ENCODE measurements around the gene MTG2.

Gene MTG2

DNA sequence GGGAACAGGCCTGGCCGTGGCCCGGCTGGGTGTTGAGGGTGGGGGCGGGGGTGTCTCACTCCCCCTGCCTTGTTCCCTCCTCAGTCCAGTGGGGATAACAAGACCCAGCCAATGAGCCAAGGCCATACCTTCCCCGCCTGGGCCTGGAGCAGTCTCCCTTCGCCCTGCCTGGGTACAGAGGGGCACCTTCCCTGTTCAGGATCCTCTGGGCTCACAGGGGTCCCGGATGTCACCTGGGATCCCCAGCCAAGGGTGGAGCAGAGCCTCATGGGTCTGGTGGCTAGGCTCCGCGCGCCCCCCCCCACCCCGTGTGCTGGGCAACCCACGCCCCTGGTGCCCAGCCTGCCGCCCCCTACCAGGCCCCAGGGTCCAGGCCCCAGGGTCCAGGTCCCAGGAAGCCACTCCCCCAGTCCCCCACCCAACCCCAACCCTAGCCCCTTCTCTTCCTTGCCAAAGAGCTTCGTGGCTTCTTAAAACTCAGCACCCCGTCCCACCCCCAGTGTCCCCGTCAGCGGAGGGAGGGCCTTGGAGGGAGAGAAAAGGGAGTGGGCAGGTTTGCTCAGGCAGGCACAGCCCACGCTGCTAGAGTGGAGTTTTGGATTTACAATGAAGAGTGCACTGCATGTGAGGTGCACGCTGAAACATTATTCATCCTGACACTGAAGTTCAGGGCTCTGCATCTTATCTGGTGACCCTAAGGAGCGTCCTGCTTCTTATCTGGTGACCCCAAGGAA is 25.4 kb downstream of the MTG2 start:
- Mint-ChIP-seq H3K36me3 (ENCODE audit: low read depth) (peaks cover 22% of the 10 kb centered on the region), H3K27me3 (peaks cover 8% of the 10 kb centered on the region), H3K9me3 (no peaks in the 10 kb centered on the region), H3K4me1 (ENCODE audit: low read depth) (peaks cover 1% of the 10 kb centered on the region), H3K27ac (no peak overlapping the region), H3K4me3 (no peak overlapping the region)
- DNase-seq, result no peak

GRCh38 chr20:62208795-62209755 is 26.2 kb downstream of the MTG2 start:
- Mint-ChIP-seq H3K27me3 (peaks cover 11% of the 10 kb centered on the region), H3K9me3 (no peaks in the 10 kb centered on the region), H3K4me3 (no peak overlapping the region), H3K36me3 (ENCODE audit: low read depth) (peaks cover 17% of the 10 kb centered on the region), H3K4me1 (ENCODE audit: low read depth) (no peaks in the 10 kb centered on the region), H3K27ac (no peak overlapping the region)
- no peak for DNase-seq

DNA sequence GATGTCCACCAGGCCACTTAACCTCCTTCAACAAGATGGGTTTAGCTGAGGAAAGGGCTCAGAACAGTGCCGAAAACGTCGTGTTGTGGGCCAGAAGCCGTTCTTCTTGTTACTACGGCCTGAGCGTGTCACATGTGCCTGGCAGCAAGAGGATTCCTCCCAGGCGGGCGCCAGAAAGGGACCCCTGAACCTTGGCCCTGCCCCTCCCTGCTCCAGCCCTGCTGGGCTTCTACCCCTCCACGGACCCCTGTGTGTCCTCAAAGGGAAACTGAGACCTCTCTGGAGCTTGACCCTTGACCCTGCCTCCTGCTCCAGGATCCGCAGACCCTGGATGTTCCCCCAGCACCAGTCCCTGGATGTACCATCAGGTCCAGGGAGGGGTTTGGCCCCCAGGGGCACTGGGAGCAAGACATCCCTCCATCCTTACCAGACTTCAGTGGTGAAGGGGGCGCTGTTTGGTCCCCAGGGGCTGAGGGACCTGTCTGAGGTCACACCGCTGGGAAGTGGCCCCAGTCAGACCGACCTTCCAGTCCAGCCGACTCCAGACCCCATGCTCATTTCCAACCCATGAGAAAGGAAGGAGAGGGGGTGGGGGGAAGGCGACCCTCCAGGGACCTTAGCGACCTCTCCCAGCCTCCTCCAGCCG is 27.1 kb downstream of the MTG2 start:
- no peak for DNase-seq
- H3K27me3 Mint-ChIP-seq, result peaks cover 18% of the 10 kb centered on the region
- H3K9me3 Mint-ChIP-seq, result no peaks in the 10 kb centered on the region
- H3K4me3 Mint-ChIP-seq, result no peak overlapping the region
- H3K4me1 Mint-ChIP-seq (ENCODE audit: low read depth), result no peaks in the 10 kb centered on the region
- H3K27ac Mint-ChIP-seq, result no peak overlapping the region
- H3K36me3 Mint-ChIP-seq (ENCODE audit: low read depth), result peaks cover 17% of the 10 kb centered on the region

DNA sequence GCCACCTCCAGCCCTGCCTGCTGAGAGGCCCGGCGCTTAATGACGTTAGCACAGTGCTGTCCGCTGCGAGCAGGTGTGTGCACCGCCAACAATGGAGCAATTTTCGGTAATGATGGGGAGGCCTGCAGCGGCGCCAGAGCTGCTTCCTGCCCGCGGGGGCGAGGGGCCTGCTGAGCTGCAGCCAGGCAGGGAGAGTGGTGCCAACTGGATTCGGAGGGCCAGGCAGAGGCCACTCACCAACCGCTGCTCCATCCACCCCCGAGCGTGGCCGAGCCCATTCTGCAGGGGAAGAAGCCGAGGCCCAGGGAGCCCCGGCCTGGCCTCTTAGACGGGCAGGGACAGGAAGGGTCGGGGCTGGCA is 27.6 kb downstream of the MTG2 start:
- peaks cover 13% of the 10 kb centered on the region for H3K36me3 Mint-ChIP-seq (ENCODE audit: low read depth)
- no peaks in the 10 kb centered on the region for H3K9me3 Mint-ChIP-seq
- H3K27ac Mint-ChIP-seq, result no peak overlapping the region
- DNase-seq, result no peak
- H3K27me3 Mint-ChIP-seq, result peaks cover 18% of the 10 kb centered on the region
- no peak overlapping the region for H3K4me3 Mint-ChIP-seq
- no peaks in the 10 kb centered on the region for H3K4me1 Mint-ChIP-seq (ENCODE audit: low read depth)

- Mint-ChIP-seq H3K4me1 (ENCODE audit: low read depth) (no peaks in the 10 kb centered on the region), H3K27ac (no peak overlapping the region), H3K9me3 (no peaks in the 10 kb centered on the region), H3K27me3 (peaks cover 18% of the 10 kb centered on the region), H3K4me3 (no peak overlapping the region), H3K36me3 (ENCODE audit: low read depth) (peaks cover 6% of the 10 kb centered on the region)
- DNase-seq, result no peak
Observed at GRCh38 chr20:62211216-62211615, 28.4 kb downstream of the MTG2 start.

DNA sequence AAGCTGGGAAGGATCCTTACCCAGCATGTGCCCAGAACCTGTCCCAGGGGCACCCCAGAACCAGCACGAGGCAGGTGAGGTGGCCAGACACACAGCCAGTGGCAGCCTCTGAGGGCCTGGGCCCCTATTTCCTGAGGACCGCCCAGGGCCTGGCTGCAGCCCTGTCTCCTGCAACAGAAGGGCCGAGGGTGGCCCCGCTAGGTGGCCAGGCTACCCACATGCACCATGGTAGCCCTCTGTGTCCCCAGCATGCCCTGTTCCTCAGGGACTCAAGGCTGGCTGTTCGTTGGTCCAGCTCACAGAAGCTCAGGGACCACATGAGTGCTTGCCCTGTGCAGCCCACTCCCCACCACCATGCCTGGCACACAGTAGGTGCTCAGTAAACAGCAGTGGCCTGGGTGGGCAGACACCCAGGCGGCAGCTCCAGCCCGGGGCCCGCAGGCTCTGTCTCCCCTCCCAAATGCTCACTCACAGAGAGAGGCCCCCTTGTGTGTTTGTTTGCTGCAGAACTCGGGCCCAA is 29.0 kb downstream of the MTG2 start:
- H3K9me3 Mint-ChIP-seq, result no peaks in the 10 kb centered on the region
- H3K4me1 Mint-ChIP-seq (ENCODE audit: low read depth), result no peaks in the 10 kb centered on the region
- no peak overlapping the region for H3K27ac Mint-ChIP-seq
- no peak overlapping the region for H3K4me3 Mint-ChIP-seq
- H3K36me3 Mint-ChIP-seq (ENCODE audit: low read depth), result peaks cover 4% of the 10 kb centered on the region
- no peak for DNase-seq
- H3K27me3 Mint-ChIP-seq, result peaks cover 21% of the 10 kb centered on the region

DNA sequence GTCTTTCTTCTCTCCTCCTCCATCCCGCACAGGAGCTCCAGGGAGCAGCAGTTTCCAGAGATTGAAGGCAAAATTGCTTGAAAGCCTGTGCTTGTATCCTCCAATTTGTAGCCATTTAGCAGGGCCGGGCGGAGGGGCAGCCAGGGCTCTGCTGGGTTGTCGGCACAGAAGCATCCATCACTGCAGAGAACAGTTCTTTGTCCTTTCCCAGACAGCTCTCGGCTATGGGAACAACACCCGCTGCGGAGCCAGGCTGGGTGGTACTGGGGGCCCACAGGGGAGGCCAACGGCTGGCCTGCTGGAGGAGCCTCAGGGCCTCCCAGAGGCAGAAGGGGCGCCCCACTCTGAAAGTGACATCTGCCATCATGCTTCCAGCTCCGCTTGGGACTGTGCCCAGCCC is 29.5 kb downstream of the MTG2 start:
- H3K9me3 Mint-ChIP-seq, result no peaks in the 10 kb centered on the region
- H3K4me3 Mint-ChIP-seq, result no peak overlapping the region
- peaks cover 26% of the 10 kb centered on the region for H3K27me3 Mint-ChIP-seq
- no peak overlapping the region for H3K27ac Mint-ChIP-seq
- no peaks in the 10 kb centered on the region for H3K4me1 Mint-ChIP-seq (ENCODE audit: low read depth)
- peaks cover 2% of the 10 kb centered on the region for H3K36me3 Mint-ChIP-seq (ENCODE audit: low read depth)
- no peak for DNase-seq

GRCh38 chr20:62214067-62214466 is 31.2 kb downstream of the MTG2 start:
- DNase-seq, result no peak
- peaks cover 41% of the 10 kb centered on the region for H3K27me3 Mint-ChIP-seq
- no peak overlapping the region for H3K27ac Mint-ChIP-seq
- H3K36me3 Mint-ChIP-seq (ENCODE audit: low read depth), result no peaks in the 10 kb centered on the region
- no peaks in the 10 kb centered on the region for H3K9me3 Mint-ChIP-seq
- H3K4me1 Mint-ChIP-seq (ENCODE audit: low read depth), result peaks cover 2% of the 10 kb centered on the region
- H3K4me3 Mint-ChIP-seq, result no peak overlapping the region

GRCh38 chr20:62215020-62215990 is 32.5 kb downstream of the MTG2 start:
- DNase-seq, result no peak
- H3K9me3 Mint-ChIP-seq, result no peaks in the 10 kb centered on the region
- H3K36me3 Mint-ChIP-seq (ENCODE audit: low read depth), result no peaks in the 10 kb centered on the region
- H3K4me3 Mint-ChIP-seq, result no peak overlapping the region
- H3K27ac Mint-ChIP-seq, result no peak overlapping the region
- H3K27me3 Mint-ChIP-seq, result peaks cover 47% of the 10 kb centered on the region
- peaks cover 4% of the 10 kb centered on the region for H3K4me1 Mint-ChIP-seq (ENCODE audit: low read depth)

GRCh38 chr20:62215991-62216635 is 33.3 kb downstream of the MTG2 start:
- H3K27ac Mint-ChIP-seq, result no peak overlapping the region

DNA sequence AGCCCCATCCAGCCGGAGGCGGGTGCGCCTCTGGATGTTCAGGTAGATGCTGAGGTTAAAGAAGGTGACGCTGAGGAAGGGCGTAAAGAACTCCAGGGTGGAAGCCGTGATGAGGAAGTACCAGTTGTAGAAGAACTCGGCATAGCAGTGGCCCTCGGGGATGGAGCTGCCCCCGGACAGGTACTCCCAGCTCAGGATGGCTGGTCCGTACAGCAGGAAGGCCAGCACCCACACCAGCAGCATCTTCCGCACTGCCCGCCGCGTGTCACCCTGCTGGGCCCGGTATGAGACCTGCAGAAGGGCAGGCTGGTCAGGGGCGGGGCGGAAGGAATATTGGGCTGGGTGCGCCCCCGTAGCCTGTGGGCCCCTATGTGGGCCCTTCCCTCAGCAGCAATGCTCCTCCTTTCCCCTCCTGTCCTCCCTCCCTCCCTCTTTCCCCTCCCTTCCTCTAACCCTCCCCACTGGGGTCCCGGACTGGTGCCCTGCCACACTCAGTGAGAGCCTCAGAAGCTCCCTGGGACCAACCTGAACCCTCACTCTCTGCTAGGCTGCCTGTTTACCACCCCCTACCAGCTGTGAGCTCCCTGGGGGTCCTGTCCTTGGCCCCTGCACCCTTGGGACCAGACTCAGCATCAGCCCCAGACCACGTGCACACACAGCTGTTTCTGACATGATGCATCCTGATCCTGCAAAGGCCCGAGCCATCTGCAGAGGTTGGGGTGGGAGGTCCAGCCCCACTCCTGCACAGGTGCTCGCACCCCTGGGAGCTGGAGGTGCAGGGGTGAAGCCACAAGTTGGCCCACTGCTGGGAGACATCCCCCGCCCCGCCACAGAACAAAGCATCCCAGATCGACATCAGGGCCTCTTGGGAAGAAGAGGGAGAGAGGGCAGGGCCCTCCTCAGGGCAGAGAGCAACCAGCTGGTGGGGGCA is 34.1 kb downstream of the MTG2 start:
- H3K9me3 Mint-ChIP-seq, result no peaks in the 10 kb centered on the region

More at GRCh38 chr20:62215991-62216635, 33.3 kb downstream of the MTG2 start:
- Mint-ChIP-seq H3K27me3 (peaks cover 50% of the 10 kb centered on the region), H3K4me3 (no peak overlapping the region), H3K4me1 (ENCODE audit: low read depth) (peaks cover 5% of the 10 kb centered on the region), H3K36me3 (ENCODE audit: low read depth) (no peaks in the 10 kb centered on the region), H3K9me3 (no peaks in the 10 kb centered on the region)
- DNase-seq, result no peak

GRCh38 chr20:62217913-62218773 is 35.3 kb downstream of the MTG2 start:
- Mint-ChIP-seq H3K4me1 (ENCODE audit: low read depth) (peaks cover 5% of the 10 kb centered on the region), H3K4me3 (no peak overlapping the region), H3K27ac (no peak overlapping the region), H3K36me3 (ENCODE audit: low read depth) (no peaks in the 10 kb centered on the region), H3K27me3 (peaks cover 65% of the 10 kb centered on the region), H3K9me3 (no peaks in the 10 kb centered on the region)
- DNase-seq, result no peak

More for the DNA sequence above, 34.1 kb downstream of the MTG2 start:
- Mint-ChIP-seq H3K4me3 (no peak overlapping the region), H3K27me3 (peaks cover 58% of the 10 kb centered on the region), H3K36me3 (ENCODE audit: low read depth) (no peaks in the 10 kb centered on the region), H3K4me1 (ENCODE audit: low read depth) (peaks cover 5% of the 10 kb centered on the region), H3K27ac (no peak overlapping the region)
- no peak for DNase-seq

All from activated T-cell treated with anti-CD3 and anti-CD28 coated beads, Interleukin-2, amount 50 U/mL, for 24 hours (primary cell).